ENCODE data around the gene REV3L. TPM values are rescaled to one million over a fixed set of nuclear protein-coding genes. Genes with fewer than 3 reads are reported as not detected.

REV3L gene
- total and polyA plus RNA-seq, 9 of the 15 experiments (the other 6 are each of a cell fraction or from before 2014, with no cell fraction given), result 5.5 to 24.4 (median 14.4) TPM

- TF ChIP-seq POLR2G (IDR thresholded peaks at IDR 0.05; ENCODE audit: low read depth, low read length) (no peak), FOXP1 (CRISPR knock-in tag; IDR thresholded peaks at IDR 0.05) (no peak), CBX2 (IDR thresholded peaks at IDR 0.05; ENCODE audit: insufficient read depth, low read length, poor library complexity, severe bottlenecking) (no peak), ZNF398 (CRISPR knock-in tag; IDR thresholded peaks at IDR 0.05) (no peak), SIX5 (IDR thresholded peaks at IDR 0.05; ENCODE audit: borderline replicate concordance in 1 of 2, insufficient read depth in 1 of 2, low read depth in 1 of 2, low read length in 2 of 2) (no peak), ATF2 (CRISPR knock-in tag; IDR thresholded peaks at IDR 0.05) (no peak), ATF7 (IDR thresholded peaks at IDR 0.05) (no peak), ARID1B (IDR thresholded peaks at IDR 0.05) (0 out of 2 replicates have a peak, but pooled peaks have one; percentile 32), MGA (IDR thresholded peaks at IDR 0.05) (no peak), ZNF780A (CRISPR knock-in tag; IDR thresholded peaks at IDR 0.05) (no peak), ZNF354B (CRISPR knock-in tag; IDR thresholded peaks at IDR 0.05) (no peak), BCOR (IDR thresholded peaks at IDR 0.05) (no peak), ZFP36 (IDR thresholded peaks at IDR 0.05; ENCODE audit: low read depth, low read length, partially characterized antibody) (no peak), EHMT2 (IDR thresholded peaks at IDR 0.05) (no peak), SMAD4 (CRISPR knock-in tag; conservative IDR thresholded peaks at IDR 0.05) (no peak)
Observed at GRCh38 chr6:111411046-111411445, 72.0 kb downstream of the REV3L start (continued).
